Panc1 (cell line): Measurements from ENCODE around the gene WNK1. TPM values are rescaled to one million over a fixed set of nuclear protein-coding genes. Genes with fewer than 3 reads are reported as not detected.

ENCODE experiments used
- ATAC-seq: fragments of 200-7000 bp; cut with Tn5 transposase; 2 replicates; pipeline ENCODE4 v1.9.1; 2020; ENCODE audit warnings: mild to moderate bottlenecking, moderate library complexity
- BruUV-seq: library from RNA; stranded (reverse); fragments of 400-500 nt; replicated peaks from 2 replicates; lab custom pipeline; 2021; lab: Mats Ljungman, UMichigan
- CTCF ChIA-PET: fragments of 300-600 bp; sonication (Branson Sonifier 250); formaldehyde crosslinking; loops from one replicate; lab custom pipeline; 2022; ENCODE audit warnings: antibody characterized with exemption; lab: Charles Lee
- POLR2A ChIA-PET: fragments of 300-600 bp; sonication (Branson Sonifier 250); formaldehyde crosslinking; loops from one replicate; lab custom pipeline; 2022; ENCODE audit warnings: antibody characterized with exemption; lab: Charles Lee
- DNase-seq: peaks from one replicate; pipeline ENCODE4 v3.0.0-alpha.2; 2010; ENCODE audit warnings: low read depth, low spot score
- H3K27ac ChIP-seq: 2 replicates; pipeline ENCODE4 v1.5.1; 2011; ENCODE audit warnings: mild to moderate bottlenecking, low read length, inconsistent platforms
- H3K27me3 ChIP-seq: fragments of 200-500 bp; sonication (Bioruptor generic); 2 replicates; pipeline ENCODE4 v1.6.0; 2014; ENCODE audit warnings: low read length, inconsistent platforms; ENCODE audit not compliant: control insufficient read depth, insufficient read depth
- H3K36me3 ChIP-seq: fragments of 200-500 bp; sonication (Bioruptor generic); 2 replicates; pipeline ENCODE4 v1.5.1; 2014; ENCODE audit warnings: inconsistent platforms, mild to moderate bottlenecking, low read length, moderate library complexity; ENCODE audit not compliant: control insufficient read depth, insufficient read depth
- H3K4me1 ChIP-seq: 2 replicates; pipeline ENCODE4 v1.5.1; 2011; ENCODE audit warnings: inconsistent platforms, mild to moderate bottlenecking, low read length, moderate library complexity; ENCODE audit not compliant: control insufficient read depth, insufficient read depth
- H3K4me3 ChIP-seq, 2 experiments: 2 replicates each; pipeline ENCODE4 v1.5.1; 2011 to 2012; ENCODE audit warnings: low read depth in 2 of 2, low read length in 2 of 2, mild to moderate bottlenecking in 2 of 2, inconsistent platforms in 1 of 2, moderate library complexity in 1 of 2
- H3K9me3 ChIP-seq: fragments of 200-500 bp; sonication (Bioruptor generic); 2 replicates; pipeline ENCODE4 v1.5.1; 2014; ENCODE audit warnings: low read depth, mild to moderate bottlenecking, inconsistent platforms, low read length, moderate library complexity; ENCODE audit not compliant: control insufficient read depth, insufficient read depth
- CTCF ChIP-seq: fragments of 450-650 bp; IDR thresholded peaks from 2 replicates; pipeline ENCODE4 v1.5.1; 2017; ENCODE audit warnings: mild to moderate bottlenecking
- POLR2AphosphoS5 ChIP-seq: IDR thresholded peaks from 2 replicates; pipeline ENCODE4 v1.6.1; 2012; ENCODE audit warnings: mild to moderate bottlenecking, low read depth, low read length, moderate library complexity
- REST ChIP-seq, 2 experiments: IDR thresholded peaks; 2 replicates each; pipeline ENCODE4 v1.6.1; 2011 to 2012; ENCODE audit warnings: low read depth in 2 of 2, control low read depth in 1 of 2, low read length in 1 of 2, mild to moderate bottlenecking in 1 of 2, moderate library complexity in 1 of 2; ENCODE audit not compliant: insufficient read depth in 1 of 2
- SIN3A ChIP-seq: IDR thresholded peaks from 2 replicates; pipeline ENCODE4 v1.6.1; 2012; ENCODE audit warnings: low read depth, mild to moderate bottlenecking, low read length, moderate library complexity, borderline replicate concordance; ENCODE audit not compliant: insufficient read depth
- TCF7L2 ChIP-seq: IDR thresholded peaks from 2 replicates; pipeline ENCODE4 v1.6.1; 2011; ENCODE audit warnings: mild to moderate bottlenecking, low read depth, low read length, inconsistent platforms
- in situ Hi-C: cut with HindIII; loops from 2 replicates; pipeline ENCODE4 v1.10.0; 2016; ENCODE audit warnings: low sequenced_read_pairs, low pct_unique_long_range_greater_than_20kb
- intact Hi-C: fragments of 100-400 bp; cut with micrococcal nuclease; formaldehyde crosslinking; loops from one replicate; pipeline ENCODE4 v1.10.0; 2022; ENCODE audit not compliant: unreplicated experiment
- total RNA-seq: library from RNA; stranded (reverse); gene quantifications from one replicate; pipeline ENCODE4 v1.2.1, GENCODE V29; 2021; ENCODE audit not compliant: unreplicated experiment

Gene WNK1
- total RNA-seq, 1 experiment from 2014 or later: 181 TPM

GRCh38 chr12:946631-947030 lies 194.3 kb downstream of the WNK1 start:
- Histone ChIP-seq H3K9me3 (no peaks in the 10 kb centered on the region), H3K36me3 (no peaks in the 10 kb centered on the region; the same call in 1 of the 2 replicates), H3K4me3 (no peak overlapping the region), H3K27me3 (no peaks in the 10 kb centered on the region), H3K27ac (no peak overlapping the region), H3K4me1 (peaks cover 7% of the 10 kb centered on the region; the same call in 1 of the 2 replicates)
- ChIA-PET CTCF (no interaction called here), POLR2A (no interaction called here)
- ATAC-seq: no peak
- intact Hi-C loops: no loop called here
- in situ Hi-C loops: no loop called here
- TF ChIP-seq CTCF (no peak), POLR2AphosphoS5 (no peak), SIN3A (no peak), REST (IDR thresholded peaks at IDR 0.05; ENCODE audit: insufficient read depth in 1 of 2, low read depth in 2 of 2, low read length in 1 of 2) (no peak), TCF7L2 (no peak)
- no TSS peak for BruUV-seq
- no peak for DNase-seq

- no peak for DNase-seq
- Histone ChIP-seq H3K27ac (peak overlapping the region; percentile 91; the same call in 1 of the 2 replicates), H3K9me3 (no peaks in the 10 kb centered on the region), H3K27me3 (no peaks in the 10 kb centered on the region), H3K4me3 (peak overlapping the region; percentile 71 to 84), H3K36me3 (no peaks in the 10 kb centered on the region; the same call in 1 of the 2 replicates), H3K4me1 (peaks cover 8% of the 10 kb centered on the region; the same call in 1 of the 2 replicates)
- ChIA-PET POLR2A (no interaction called here), CTCF (no interaction called here)
- in situ Hi-C loops (no loop called here), intact Hi-C loops (no loop called here)
- BruUV-seq: no TSS peak
- TF ChIP-seq REST (IDR thresholded peaks at IDR 0.05; ENCODE audit: insufficient read depth in 1 of 2, low read depth in 2 of 2, low read length in 1 of 2) (no peak), SIN3A (no peak), POLR2AphosphoS5 (no peak), CTCF (no peak), TCF7L2 (no peak)
- ATAC-seq: no peak
Measured at GRCh38 chr12:948238-948637, 195.9 kb downstream of the WNK1 start.
